Stromal cell of bone marrow (primary cell): ENCODE measurements around the gene TMEM255B.
"Not testable (repeated sequence)": the region's sequence is repeated elsewhere in the genome, so short reads cannot be mapped to it uniquely, and the experiment has no call there.

ENCODE experiments used
- DNase-seq: peaks from one replicate; pipeline ENCODE4 v3.0.0-alpha.2; 2012; ENCODE audit warnings: low read depth

The TMEM255B gene

GRCh38 chr13:113749507-113749906, 9.5 kb upstream of the TMEM255B start:
- no peak for DNase-seq

- DNase-seq, result no peak
Observed at GRCh38 chr13:113749967-113750366, 9.1 kb upstream of the TMEM255B start.

GRCh38 chr13:113750554-113751399, 8.2 kb upstream of the TMEM255B start:
- no peak for DNase-seq

- DNase-seq, result no peak
Observed at GRCh38 chr13:113751491-113751890, 7.5 kb upstream of the TMEM255B start.

- not testable (repeated sequence) for DNase-seq
Observed at GRCh38 chr13:113752211-113752986, 6.6 kb upstream of the TMEM255B start.

GRCh38 chr13:113753171-113753570, 5.9 kb upstream of the TMEM255B start:
- DNase-seq, result no peak

- no peak for DNase-seq
Observed at GRCh38 chr13:113754242-113754641, 4.8 kb upstream of the TMEM255B start.

- DNase-seq, result no peak
Observed at GRCh38 chr13:113754691-113755090, 4.3 kb upstream of the TMEM255B start.

- DNase-seq, result no peak
Observed at GRCh38 chr13:113756441-113757097, 2.5 kb upstream of the TMEM255B start.

- DNase-seq, result no peak
Observed at GRCh38 chr13:113759525-113760137, 605 bp downstream of the TMEM255B start.

GRCh38 chr13:113761136-113761535, 2.1 kb downstream of the TMEM255B start:
- no peak for DNase-seq

- no peak for DNase-seq
Observed at GRCh38 chr13:113762075-113762474, 3.0 kb downstream of the TMEM255B start.

- no peak for DNase-seq
Observed at GRCh38 chr13:113762538-113762937, 3.5 kb downstream of the TMEM255B start.

- DNase-seq, result no peak
Observed at GRCh38 chr13:113763254-113763653, 4.2 kb downstream of the TMEM255B start.

GRCh38 chr13:113763961-113764792, 5.2 kb downstream of the TMEM255B start:
- no peak for DNase-seq

GRCh38 chr13:113764793-113765563, 6.0 kb downstream of the TMEM255B start:
- DNase-seq, result no peak

GRCh38 chr13:113765564-113765910, 6.5 kb downstream of the TMEM255B start:
- no peak for DNase-seq

- no peak for DNase-seq
Observed at GRCh38 chr13:113766035-113766800, 7.2 kb downstream of the TMEM255B start.

GRCh38 chr13:113767366-113767765, 8.3 kb downstream of the TMEM255B start:
- DNase-seq, result no peak
